ENCODE data around the gene UBE2L6.

Gene UBE2L6

DNA sequence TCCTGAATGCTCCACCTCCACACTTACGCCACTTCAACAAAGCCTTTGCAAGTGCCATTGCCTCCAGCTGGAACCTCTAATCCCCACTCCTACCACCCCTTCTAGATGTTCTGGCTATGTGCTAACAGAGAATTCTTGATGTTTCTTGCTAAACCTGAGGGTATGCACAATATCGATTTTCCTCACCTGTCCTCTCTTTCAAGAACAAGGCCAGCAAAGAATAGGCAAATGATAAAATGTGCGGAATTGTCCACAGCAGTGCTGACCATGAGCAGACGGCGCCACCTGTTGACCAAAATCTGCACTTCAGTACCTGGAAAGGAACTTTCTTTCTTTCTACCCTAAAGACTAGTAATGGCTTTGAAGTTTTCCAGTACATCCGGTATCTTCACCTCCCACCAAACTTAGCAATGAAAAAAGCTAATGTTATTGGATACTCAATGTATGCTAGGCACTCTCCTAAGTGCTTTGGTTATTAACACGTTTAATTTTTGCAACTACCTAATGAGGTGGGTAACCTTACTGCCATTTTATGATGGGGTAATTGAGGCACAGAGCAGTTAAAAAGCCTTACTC, 40.3 kb downstream of the UBE2L6 start:
- DNase-seq: peak; percentile 82

DNA sequence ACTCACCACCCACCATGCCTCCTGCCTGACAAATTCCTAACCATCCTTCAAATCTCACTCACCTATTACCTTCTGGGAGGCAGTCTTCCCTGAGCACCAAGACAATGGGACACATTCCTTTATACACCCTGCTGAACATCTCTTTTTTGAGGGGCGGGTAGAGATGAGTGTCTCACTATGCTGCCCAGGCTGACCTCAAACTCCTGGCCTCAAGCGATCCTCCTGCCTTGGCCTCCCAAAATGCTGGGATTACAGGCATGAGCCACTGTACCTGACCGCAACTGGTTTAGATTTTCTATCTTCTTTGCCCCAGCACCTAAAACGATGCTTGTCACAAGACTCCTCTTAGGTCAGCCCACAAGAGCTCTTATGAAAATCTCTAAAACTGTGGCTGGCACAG, 44.1 kb downstream of the UBE2L6 start:
- no peak for DNase-seq

DNA sequence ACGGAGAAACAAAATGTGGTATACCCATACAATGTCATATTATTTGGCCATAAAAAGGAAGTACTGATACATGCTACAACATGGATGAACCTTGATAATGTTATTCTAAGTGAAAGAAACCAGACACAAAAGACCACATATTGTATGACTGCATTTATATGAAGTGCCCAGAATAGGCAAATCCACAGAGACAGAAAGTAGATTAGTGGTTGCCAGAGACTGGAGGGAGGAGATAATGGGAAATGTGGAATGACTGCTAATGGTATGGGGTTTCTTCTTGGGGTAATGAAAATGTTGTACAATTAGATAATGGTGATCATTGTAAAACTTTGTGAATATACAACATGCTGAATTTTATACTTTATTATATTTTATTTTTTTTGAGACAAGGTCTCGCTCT, 46.4 kb downstream of the UBE2L6 start:
- DNase-seq: peak; percentile 27

DNA sequence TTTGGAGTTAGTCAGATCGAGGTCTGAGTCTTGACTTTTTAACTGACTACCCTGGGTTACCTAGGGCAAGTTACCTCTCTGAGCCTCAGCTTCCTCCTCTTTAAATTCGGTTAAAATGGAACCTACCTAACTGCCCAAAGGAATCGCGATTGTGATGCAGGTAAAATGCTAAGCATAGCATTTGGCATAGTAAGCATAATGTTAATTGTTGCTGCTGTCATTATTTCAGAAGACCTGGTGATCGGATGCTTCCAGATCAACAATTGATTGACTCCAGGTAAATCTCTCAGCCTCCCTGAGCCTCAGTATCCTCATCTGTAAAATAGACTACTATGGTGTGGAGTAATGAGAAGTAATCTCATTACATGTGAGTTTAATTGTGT, 51.4 kb downstream of the UBE2L6 start:
- DNase-seq: no peak

DNA sequence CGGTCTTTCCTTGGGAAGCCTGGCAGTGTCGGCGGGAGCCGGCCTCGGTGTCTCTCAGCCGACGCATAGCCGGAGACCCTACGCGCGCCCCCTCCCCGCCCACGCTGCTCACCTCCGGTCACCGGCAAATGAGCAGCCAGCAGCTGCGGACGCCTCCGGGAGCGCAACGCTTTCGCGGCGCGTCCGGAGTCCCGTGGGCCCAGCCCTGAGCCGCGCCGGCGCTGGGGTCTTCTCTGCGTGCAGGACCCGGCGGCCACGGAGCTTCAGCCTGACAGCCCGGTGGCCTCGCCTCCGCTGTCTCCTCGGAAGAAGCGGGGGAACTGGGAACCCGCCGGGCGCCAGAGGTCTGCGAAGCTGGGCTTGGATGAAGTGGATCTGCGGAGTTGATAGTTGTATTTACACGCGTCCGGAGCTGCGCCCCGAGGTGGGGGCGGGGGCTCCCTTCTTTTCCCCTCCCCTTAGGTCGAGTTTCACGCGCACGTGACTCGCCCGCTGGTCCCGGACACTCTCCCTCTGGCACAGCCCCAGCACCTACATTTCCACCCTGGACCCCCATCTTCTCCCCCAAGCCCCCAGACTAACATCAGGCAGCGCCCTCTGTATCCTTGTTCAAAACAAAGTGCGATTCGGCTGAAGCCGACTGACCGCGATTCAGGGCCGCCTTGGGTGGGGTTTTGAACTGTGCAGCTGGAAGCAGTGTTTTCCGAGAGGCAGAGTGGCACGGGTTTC, 52.0 kb downstream of the UBE2L6 start, which contains the start of gene SLC43A1:
TSS of gene SLC43A1 (minus strand) at position 371 of the 729 bp plus-strand sequence. CDS start 1,591 bp downstream, outside the sequence.
- DNase-seq: peak; percentile 77

DNA sequence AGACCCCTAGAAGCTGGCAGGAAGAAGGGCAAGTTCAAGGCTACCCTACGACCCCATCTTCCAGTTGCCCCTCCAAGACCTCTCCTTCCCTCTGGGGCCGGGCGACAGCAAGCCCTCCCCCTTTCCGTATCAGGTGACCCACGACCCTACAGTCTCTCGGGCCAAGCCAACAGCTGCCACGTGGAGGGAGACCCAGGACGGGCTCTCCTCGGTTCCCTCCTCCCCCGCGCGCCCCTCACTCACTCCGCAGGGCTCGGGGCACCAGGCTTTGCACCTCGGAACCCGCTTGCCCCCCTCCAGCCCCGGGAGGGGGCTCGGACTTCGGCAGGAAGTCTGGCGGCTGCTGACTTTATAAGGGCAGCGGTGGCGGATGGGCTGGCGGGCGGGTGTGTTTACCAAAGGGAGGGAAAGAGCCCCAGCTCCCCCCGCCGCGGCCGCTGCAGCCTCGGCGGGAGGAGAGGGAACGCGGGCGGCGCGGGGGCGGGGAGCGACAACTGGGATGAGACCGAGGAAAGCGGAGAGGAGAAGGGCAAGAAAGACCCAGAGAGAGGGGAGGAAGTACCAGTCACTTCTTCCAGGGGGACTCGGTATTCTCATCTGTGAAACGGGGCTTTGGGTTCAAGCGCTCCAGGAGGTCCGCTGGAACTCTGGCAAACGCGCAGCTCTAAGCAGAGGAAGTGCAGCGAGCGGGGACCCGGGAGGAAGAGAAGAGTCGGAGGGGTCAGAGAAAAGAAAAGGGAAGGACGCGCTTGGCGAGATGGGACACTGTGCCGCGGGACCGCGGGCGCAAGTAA, 52.7 kb downstream of the UBE2L6 start:
- DNase-seq: peak; percentile 64

DNA sequence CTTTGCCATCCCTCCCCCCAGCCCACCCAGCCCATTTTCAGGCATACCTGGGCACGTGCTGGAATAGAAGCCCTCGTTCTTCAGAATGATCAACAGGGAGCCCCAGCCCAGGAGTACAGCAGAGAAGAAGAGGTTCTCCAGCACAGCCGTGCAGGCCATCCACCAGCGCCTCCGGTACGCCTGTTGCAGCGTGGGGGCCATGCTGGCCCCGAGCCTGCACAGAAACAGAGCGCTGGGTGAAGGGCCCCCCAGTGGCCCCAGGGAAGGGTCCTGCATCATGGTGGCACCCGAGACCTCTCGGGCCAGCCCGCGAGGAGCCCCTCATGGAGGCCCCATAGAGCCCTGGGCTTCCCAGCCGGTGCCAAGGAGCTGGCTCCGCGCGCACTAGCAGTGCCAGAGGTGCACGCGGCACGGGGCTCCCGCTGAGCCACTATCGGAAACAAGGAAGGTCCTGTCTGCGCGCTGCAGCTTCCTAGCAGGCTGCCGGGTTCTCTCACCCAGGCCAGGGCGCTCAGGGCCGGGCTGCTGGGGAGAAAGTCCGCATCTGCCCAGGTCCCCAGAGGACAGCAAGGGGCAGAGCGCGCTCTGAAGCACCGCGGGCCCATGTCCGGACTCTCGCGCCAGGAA, 53.4 kb downstream of the UBE2L6 start:
- DNase-seq: peak; percentile 64

- no peak for DNase-seq
Observed at GRCh38 chr11:57513452-57513795, 54.0 kb downstream of the UBE2L6 start.

DNA sequence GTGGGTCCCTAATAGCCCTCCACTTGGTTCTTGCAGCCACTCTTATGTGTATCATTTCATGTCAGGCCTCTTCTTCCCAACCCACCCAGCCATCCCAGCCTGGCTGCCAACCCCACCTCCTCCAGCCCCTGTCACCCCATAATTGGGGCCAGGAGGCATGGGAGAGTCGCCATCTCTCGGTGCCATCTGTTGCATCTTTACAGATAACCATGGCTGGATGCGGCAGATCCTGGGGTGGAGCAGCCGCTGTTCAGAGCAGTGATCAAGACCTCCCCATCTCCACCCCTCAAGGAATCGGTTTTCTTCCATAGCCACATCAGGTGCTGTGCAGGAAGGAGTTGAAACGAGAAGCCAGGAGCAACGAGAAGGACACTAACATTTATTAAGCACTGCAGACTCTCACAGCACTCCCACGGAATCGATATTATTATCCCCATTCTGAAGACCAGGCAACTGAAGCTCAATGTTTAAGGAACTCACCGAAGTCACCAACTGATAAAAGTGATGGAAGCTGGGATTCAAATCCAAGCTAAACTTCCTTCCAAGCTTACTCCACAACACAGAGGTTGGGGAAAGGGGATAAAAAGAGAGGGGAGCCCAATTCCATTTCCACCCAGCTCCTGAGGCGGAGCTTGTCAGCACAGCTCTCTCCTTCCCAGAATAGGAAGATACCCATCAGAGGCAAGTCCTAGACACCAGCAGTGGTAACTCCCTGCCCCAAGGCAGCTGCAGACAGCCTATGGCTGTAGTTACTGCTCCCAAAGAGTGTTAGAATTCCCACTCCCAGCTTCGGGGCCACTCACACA, 54.6 kb downstream of the UBE2L6 start:
- peak; percentile 71 for DNase-seq

- DNase-seq: peak; percentile 18
Observed at GRCh38 chr11:57511741-57512430, 55.6 kb downstream of the UBE2L6 start.

GRCh38 chr11:57508341-57509170, 58.9 kb downstream of the UBE2L6 start:
- DNase-seq: no peak

- DNase-seq: no peak
Observed at GRCh38 chr11:57506522-57506921, 61.0 kb downstream of the UBE2L6 start.

GRCh38 chr11:57504511-57504910, 63.0 kb downstream of the UBE2L6 start:
- DNase-seq: no peak

GRCh38 chr11:57502870-57503269, 64.6 kb downstream of the UBE2L6 start:
- no peak for DNase-seq

DNA sequence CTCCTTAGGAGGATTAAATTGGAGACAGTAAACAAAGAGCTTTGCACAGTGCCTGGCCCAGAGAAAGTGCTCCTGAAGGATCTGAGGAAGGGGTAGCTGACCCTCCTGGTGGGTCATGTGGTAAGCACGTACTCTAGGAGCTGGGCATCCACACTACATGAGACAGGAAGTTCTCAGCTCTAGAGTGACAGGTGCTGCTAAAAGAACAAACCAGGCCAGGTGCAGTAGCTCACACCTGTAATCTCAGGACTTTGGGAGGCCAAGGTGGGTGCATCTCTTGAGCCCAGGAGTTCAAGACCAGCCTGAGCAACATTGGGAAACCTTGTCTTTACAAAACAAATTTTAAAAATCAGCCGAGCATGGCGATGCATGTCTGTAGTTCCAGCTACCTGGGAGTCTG, 65.1 kb downstream of the UBE2L6 start:
- no peak for DNase-seq

DNA sequence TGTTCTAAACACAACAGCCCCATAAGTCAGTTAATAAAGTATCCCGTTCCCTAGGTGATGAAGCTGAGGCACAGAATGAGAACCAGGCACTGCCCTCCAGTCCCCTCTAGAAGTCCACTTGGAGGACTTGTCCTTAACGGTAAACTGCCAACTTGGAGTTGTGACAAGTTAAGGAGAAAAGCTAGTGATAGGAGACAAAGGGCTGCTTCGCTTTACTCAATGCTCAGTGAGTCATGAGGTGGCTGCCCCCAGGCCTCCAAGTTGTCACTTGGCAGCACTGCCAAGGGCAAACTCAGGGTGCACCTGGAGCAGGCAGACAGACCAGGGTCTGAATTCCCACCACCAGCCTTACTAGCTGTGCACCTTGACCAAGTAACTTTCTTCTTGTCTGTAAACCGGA, 65.5 kb downstream of the UBE2L6 start:
- DNase-seq: no peak
